Loucy (cell line): Measurements from ENCODE around the gene RGL3.
"Not testable (repeated sequence)": the region's sequence is repeated elsewhere in the genome, so short reads cannot be mapped to it uniquely, and the experiment has no call there.

ENCODE experiments used
- H2AFZ ChIP-seq: fragments of 200-600 bp; sonication (generic); 2 replicates; pipeline ENCODE4 v1.6.0; 2016; ENCODE audit warnings: antibody characterized with exemption, mild to moderate bottlenecking, low read length, moderate library complexity
- H3F3A ChIP-seq: fragments of 200-600 bp; 2 replicates; pipeline ENCODE4 v1.6.0; 2016; ENCODE audit warnings: antibody characterized with exemption, low read depth, mild to moderate bottlenecking
- H3K27me3 ChIP-seq: fragments of 200-600 bp; sonication (generic); 2 replicates; pipeline ENCODE4 v1.6.1; 2014; ENCODE audit warnings: low read length, mild to moderate bottlenecking; ENCODE audit not compliant: insufficient read depth, poor library complexity, severe bottlenecking
- H3K36me3 ChIP-seq: fragments of 200-600 bp; sonication (generic); 2 replicates; pipeline ENCODE4 v1.6.1; 2016; ENCODE audit warnings: low read length; ENCODE audit not compliant: insufficient read depth
- H3K4me1 ChIP-seq: fragments of 200-600 bp; sonication (generic); 2 replicates; pipeline ENCODE4 v1.5.1; 2014; ENCODE audit warnings: low read length, mild to moderate bottlenecking; ENCODE audit not compliant: insufficient read depth, poor library complexity, severe bottlenecking
- H3K4me2 ChIP-seq: fragments of 200-600 bp; sonication (generic); 2 replicates; pipeline ENCODE4 v1.6.0; 2014; ENCODE audit warnings: antibody characterized with exemption, low read length, low read depth, mild to moderate bottlenecking; ENCODE audit not compliant: poor library complexity, severe bottlenecking
- H3K4me3 ChIP-seq: fragments of 200-600 bp; sonication (generic); 2 replicates; pipeline ENCODE4 v1.5.1; 2014; ENCODE audit warnings: low read length, mild to moderate bottlenecking, mixed read lengths; ENCODE audit not compliant: poor library complexity, severe bottlenecking
- H3K79me2 ChIP-seq: fragments of 200-600 bp; sonication (generic); 2 replicates; pipeline ENCODE4 v1.6.1; 2014; ENCODE audit warnings: low read length; ENCODE audit not compliant: insufficient read depth
- H3K9ac ChIP-seq: fragments of 200-600 bp; sonication (generic); 2 replicates; pipeline ENCODE4 v1.6.0; 2014; ENCODE audit warnings: mild to moderate bottlenecking, low read depth, low read length, moderate library complexity; ENCODE audit not compliant: poor library complexity, severe bottlenecking
- H3K9me2 ChIP-seq: fragments of 200-600 bp; sonication (generic); replicated peaks from 2 replicates; pipeline ENCODE4 v1.6.1; 2016; ENCODE audit warnings: low read depth, low read length, mixed read lengths
- H3K9me3 ChIP-seq: fragments of 200-600 bp; sonication (generic); 2 replicates; pipeline ENCODE4 v1.6.1; 2014; ENCODE audit warnings: mild to moderate bottlenecking, antibody characterized with exemption, low read length, low read depth; ENCODE audit not compliant: insufficient read depth
- H4K20me1 ChIP-seq: fragments of 200-600 bp; sonication (generic); 2 replicates; pipeline ENCODE4 v1.6.0; 2014; ENCODE audit warnings: antibody characterized with exemption, low read length, mild to moderate bottlenecking; ENCODE audit not compliant: insufficient read depth, poor library complexity, severe bottlenecking
- EZH2phosphoT487 ChIP-seq: fragments of 200-600 bp; IDR thresholded peaks from 2 replicates; pipeline ENCODE4 v1.6.1; 2018; ENCODE audit warnings: antibody characterized with exemption, mild to moderate bottlenecking, moderate library complexity, borderline replicate concordance
- TF ChIP-seq, protein P1 (sequence below): fragments of 200-600 bp; sonication (generic); conservative IDR thresholded peaks from 2 replicates; pipeline ENCODE4 v1.5.1; 2014; ENCODE audit warnings: mild to moderate bottlenecking, antibody characterized with exemption, low read length

RGL3 gene

DNA sequence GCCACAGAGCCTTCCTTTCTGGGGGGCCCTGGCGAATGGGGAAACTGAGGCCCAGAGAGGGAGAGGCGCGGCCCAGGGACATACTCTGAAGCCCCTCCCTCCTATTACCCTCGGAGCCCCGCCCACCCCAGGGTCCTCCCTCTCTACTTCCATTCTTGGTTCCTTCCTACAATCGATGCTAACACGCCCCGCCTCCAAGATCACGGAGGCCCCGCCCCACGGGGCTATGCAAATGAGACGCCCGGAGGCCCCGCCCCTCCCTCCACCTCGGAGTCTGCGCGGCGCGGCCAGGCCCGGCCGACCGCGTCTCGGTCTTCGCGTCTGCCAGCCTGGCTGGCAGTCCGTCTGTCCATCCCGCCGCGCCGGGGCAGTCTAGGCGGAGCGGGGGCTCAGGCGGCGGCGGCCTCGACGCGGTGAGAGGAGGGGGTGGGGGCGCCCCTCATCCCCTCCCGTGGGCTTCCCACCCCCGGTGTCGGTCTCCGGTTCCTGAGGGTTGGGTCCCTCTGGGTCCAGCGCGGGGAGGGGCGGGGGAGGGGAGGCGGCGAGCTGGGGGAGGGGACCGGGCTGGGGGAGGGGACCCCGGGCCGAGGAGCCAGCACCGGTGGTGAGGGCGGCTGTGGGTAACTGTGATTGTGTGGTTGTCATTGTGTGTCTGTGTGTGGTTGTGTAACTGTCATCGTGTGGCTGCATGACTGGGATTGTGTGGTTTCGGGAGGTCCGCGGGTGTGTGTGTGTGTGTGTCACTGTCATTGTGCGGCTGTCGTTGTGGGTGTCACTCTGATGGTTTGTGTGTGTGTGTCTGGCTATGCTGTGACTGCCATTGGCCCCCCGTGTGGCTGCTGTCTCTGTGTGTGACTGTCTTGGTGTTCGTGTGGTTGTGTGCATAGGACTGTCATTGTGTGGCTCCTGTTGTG is 63.7 kb downstream of the RGL3 start, which contains the start of gene PLPPR2:
TSS of gene PLPPR2 (plus strand) at position 273 of the 914 bp plus-strand sequence. CDS start 2,242 bp downstream, outside the sequence.
- Histone ChIP-seq H3K9ac (no peak within 1 kb of the TSS), H2AFZ (no peak within 1 kb of the TSS), H3K9me2 (no peaks in the 10 kb centered on the region), H3K4me1 (no peaks in the 10 kb centered on the region), H3K27me3 (no peaks in the 10 kb centered on the region), H3K9me3 (no peaks in the 10 kb centered on the region), H4K20me1 (no peaks in the 10 kb centered on the region), H3K4me2 (no peak within 1 kb of the TSS), H3K36me3 (no peaks in the 10 kb centered on the region), H3K4me3 (no peak within 1 kb of the TSS), H3K79me2 (no peaks in the 10 kb centered on the region), H3F3A (no peaks in the 10 kb centered on the region)
- TF ChIP-seq, protein P1, sequence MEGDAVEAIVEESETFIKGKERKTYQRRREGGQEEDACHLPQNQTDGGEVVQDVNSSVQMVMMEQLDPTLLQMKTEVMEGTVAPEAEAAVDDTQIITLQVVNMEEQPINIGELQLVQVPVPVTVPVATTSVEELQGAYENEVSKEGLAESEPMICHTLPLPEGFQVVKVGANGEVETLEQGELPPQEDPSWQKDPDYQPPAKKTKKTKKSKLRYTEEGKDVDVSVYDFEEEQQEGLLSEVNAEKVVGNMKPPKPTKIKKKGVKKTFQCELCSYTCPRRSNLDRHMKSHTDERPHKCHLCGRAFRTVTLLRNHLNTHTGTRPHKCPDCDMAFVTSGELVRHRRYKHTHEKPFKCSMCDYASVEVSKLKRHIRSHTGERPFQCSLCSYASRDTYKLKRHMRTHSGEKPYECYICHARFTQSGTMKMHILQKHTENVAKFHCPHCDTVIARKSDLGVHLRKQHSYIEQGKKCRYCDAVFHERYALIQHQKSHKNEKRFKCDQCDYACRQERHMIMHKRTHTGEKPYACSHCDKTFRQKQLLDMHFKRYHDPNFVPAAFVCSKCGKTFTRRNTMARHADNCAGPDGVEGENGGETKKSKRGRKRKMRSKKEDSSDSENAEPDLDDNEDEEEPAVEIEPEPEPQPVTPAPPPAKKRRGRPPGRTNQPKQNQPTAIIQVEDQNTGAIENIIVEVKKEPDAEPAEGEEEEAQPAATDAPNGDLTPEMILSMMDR = no peak
- no peak for TF ChIP-seq EZH2phosphoT487

DNA sequence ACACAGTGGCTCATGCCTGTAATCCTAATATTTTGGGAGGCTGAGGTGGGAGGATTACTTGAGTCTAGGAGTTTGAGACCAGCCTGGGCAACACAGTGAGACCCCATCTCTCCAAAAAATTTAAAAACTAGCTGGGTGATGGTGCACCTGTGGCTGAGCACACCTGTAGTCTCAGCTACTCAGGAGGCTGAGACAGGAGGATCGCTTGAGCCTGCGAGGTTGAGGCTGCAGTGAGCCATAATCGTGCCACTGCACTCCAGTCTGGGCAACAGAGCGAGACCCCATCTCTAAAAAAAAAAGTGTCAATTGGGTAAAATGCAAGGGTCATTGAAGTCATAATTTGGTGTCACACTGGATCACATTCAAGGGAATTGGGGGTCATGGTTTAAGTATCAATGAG is 65.0 kb downstream of the RGL3 start:
- H3K4me3 ChIP-seq, H3F3A ChIP-seq, H3K36me3 ChIP-seq, H3K27me3 ChIP-seq, H3K79me2 ChIP-seq, H2AFZ ChIP-seq, H3K4me2 ChIP-seq, H3K9ac ChIP-seq, H3K4me1 ChIP-seq, H3K9me3 ChIP-seq, H3K9me2 ChIP-seq, H4K20me1 ChIP-seq: not testable (repeated sequence)

DNA sequence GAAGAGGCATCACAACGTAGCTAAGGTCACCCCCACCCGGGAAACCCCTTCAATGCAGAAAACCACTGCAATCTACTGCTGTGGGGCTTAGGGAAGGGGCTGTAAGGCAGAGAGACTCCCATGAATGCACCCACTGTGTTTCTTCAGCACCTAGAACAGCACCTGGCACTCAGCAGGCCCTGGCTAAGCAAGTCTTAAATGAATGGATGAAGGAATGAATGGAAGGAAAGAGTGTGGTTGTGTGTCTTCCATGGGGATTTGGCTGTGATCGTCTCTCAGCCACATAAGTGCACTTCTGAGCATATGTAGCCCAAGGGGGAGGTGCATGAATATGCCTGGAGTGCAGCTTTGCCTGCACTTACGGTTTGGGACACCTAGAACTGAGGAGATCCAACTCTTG is 69.9 kb downstream of the RGL3 start:
- no peaks in the 10 kb centered on the region for H3K27me3 ChIP-seq
- H3F3A ChIP-seq = peaks cover 4% of the 10 kb centered on the region
- H3K4me2 ChIP-seq = no peak overlapping the region
- H3K4me1 ChIP-seq = peaks cover 25% of the 10 kb centered on the region
- TF ChIP-seq, protein P1 = no peak
- no peak for TF ChIP-seq EZH2phosphoT487
- H3K36me3 ChIP-seq = no peaks in the 10 kb centered on the region
- no peaks in the 10 kb centered on the region for H3K9me2 ChIP-seq
- no peak overlapping the region for H3K9ac ChIP-seq
- H2AFZ ChIP-seq = no peak overlapping the region
- H3K79me2 ChIP-seq = peaks cover 6% of the 10 kb centered on the region; the same call in 1 of the 2 replicates
- no peaks in the 10 kb centered on the region for H4K20me1 ChIP-seq
- H3K9me3 ChIP-seq = no peaks in the 10 kb centered on the region
- H3K4me3 ChIP-seq = no peak overlapping the region
